HG02610 (cell line): ENCODE data around the gene C1orf159.
A peak's percentile ranks its signal among the peaks of the same experiment; 100 is the strongest.

ENCODE experiments used
- ATAC-seq: cut with Tn5 transposase; IDR thresholded peaks from one replicate; pipeline ENCODE4 v1.9.1; 2021; ENCODE audit warnings: mild to moderate bottlenecking, moderate library complexity; ENCODE audit not compliant: unreplicated experiment

C1orf159 gene

DNA sequence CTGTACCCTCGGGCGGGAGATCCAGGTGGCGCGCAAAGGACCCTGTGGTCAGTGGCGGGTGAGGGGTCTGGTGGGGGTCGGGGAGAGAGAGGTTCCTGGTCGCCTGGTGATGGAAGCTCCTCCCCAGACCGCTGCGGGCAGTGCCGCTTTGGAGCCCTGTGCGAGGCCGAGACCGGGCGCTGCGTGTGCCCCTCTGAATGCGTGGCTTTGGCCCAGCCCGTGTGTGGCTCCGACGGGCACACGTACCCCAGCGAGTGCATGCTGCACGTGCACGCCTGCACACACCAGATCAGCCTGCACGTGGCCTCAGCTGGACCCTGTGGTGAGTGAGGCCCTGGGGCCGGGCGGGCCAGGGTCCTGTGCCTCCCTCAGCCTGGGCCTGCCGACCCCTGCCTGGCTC lies 72.5 kb downstream of the C1orf159 start:
- ATAC-seq: no peak

DNA sequence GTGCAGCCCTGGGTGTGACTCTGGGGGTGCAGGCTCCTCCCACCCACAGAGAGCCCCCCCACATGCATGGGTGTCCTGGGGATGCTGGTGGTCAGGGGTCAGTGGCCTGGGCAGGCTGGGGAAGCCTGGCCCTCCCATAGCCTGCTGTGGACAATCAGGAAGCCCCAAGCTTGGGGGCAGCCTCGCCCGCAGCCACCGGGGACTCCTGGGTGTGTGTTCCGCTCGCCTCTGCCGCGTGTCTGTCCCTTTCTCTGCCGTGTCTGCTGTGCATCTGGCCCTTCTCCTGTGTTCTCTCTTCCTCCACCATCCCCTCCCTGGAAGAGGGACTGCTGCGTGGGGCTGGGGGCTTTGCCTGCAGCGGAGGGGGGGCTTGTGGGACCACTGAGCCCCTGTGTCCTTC lies 73.1 kb downstream of the C1orf159 start:
- ATAC-seq: no peak

DNA sequence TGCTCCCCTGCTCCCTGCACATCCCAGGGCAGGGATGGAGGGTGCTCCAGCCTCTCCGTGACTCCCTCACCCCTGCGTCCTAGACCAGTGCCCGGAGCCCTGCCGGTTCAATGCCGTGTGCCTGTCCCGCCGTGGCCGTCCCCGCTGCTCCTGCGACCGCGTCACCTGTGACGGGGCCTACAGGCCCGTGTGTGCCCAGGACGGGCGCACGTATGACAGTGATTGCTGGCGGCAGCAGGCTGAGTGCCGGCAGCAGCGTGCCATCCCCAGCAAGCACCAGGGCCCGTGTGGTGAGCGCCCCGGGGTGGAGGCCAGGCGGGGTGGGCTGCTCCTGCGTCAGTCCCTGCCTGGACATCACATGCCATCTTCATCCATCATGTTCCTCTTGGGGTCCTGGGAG lies 74.0 kb downstream of the C1orf159 start:
- no peak for ATAC-seq

DNA sequence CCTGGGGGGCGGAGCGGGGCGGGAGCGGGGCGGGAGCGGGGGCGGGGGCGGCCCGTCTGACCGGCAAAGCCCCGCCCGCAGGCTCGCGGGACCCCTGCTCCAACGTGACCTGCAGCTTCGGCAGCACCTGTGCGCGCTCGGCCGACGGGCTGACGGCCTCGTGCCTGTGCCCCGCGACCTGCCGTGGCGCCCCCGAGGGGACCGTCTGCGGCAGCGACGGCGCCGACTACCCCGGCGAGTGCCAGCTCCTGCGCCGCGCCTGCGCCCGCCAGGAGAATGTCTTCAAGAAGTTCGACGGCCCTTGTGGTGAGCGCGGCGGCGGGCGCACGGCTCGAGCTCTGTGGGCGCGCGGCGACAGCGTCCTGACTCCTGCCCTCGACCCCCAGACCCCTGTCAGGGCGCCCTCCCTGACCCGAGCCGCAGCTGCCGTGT lies 74.8 kb downstream of the C1orf159 start:
- ATAC-seq: no peak

DNA sequence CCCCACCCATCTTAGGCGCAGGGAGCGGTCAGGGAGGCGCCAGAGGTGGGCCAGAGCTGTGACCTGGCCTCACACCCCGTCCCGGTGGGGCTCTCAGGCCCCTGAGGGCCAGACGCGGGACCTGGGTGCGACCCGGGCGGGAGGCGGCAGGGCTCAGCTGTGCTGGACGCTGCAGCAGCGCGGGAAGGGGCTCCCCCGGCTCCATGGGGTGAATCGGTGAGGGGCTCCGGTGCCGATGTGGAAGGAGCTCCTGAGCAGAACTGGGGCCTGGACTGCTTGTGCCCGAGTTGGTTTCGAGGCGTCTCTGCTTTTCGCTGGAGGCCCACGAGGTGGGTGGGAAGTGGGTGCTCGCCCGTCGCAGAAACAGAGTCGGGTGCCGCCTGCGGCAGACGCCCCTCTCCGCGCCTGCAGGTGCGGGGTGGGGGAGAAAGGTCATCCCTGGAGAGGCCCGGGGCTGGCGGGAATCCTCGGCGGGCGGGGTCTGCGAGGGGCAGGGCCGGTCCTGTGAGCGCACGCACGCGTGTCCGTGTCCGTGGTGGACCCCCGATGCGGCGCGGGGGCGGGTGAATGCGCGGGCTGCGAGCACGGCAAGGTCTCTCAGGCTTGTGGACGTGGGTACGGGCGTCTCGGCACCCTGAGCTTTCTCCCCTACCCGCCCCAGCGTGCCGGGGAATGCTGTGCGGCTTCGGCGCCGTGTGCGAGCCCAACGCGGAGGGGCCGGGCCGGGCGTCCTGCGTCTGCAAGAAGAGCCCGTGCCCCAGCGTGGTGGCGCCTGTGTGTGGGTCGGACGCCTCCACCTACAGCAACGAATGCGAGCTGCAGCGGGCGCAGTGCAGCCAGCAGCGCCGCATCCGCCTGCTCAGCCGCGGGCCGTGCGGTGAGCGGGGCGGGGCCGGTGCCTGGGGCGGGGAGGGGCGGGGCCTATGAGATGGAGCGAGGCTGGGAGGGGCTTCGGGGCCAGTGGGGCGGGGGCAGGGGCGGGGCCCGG lies 75.6 kb downstream of the C1orf159 start:
- no peak for ATAC-seq

DNA sequence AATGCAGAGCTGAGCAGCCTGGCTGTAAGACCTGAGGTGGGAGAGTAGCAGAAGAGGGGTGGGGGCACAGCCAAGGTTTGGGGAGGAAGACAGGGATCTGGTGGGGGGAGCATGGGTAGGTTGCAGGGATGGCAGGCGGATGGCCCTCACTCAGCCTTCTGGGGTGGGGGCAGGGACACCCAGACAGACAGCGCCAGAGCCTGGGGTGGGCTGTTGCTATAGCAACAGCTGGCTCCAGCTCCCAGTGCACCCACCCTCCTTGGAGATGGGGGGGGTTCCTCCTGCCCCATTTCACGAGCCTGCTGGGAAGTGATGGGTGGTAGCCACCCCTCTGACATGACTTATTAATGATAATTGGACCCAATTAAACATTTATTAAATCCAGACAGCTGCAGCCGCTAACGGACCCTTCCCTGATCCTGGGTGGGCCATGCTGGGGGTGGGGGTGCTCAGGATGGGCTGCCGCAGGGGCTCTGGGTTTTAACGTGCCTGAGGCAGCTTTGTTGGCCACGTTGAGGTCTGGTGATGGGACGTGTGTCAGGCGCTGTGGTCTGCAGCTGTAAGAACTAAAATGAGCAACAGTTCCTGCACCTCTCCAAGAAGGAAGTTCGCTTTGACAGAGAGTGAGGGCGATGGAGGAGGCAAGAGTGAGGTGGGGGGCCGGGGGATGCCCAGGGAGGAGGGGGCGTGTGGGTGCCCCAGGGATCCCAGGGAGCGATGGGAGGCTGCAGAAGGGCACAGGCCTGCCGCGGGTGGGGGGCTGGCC lies 76.6 kb downstream of the C1orf159 start:
- ATAC-seq: no peak

DNA sequence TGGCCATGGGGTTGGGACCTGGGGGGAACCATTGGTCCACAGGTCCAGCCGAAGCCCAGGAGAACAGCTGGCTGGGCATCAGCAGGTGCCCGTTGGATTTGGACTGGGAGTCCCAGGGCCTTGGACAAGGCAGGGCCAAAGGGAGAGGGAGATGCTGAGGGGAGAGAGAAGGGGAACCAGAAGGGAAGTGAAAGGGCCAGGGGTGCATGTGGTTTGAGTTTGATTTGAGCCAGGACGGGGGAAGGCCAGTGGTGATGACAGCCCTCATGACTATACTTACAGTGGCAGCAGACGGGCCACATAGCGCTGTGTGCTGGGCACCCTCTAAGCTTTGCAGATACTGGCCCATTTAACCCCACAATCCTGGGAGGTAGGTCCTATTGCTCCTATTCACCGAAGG lies 77.2 kb downstream of the C1orf159 start:
- peak; percentile 51 for ATAC-seq

DNA sequence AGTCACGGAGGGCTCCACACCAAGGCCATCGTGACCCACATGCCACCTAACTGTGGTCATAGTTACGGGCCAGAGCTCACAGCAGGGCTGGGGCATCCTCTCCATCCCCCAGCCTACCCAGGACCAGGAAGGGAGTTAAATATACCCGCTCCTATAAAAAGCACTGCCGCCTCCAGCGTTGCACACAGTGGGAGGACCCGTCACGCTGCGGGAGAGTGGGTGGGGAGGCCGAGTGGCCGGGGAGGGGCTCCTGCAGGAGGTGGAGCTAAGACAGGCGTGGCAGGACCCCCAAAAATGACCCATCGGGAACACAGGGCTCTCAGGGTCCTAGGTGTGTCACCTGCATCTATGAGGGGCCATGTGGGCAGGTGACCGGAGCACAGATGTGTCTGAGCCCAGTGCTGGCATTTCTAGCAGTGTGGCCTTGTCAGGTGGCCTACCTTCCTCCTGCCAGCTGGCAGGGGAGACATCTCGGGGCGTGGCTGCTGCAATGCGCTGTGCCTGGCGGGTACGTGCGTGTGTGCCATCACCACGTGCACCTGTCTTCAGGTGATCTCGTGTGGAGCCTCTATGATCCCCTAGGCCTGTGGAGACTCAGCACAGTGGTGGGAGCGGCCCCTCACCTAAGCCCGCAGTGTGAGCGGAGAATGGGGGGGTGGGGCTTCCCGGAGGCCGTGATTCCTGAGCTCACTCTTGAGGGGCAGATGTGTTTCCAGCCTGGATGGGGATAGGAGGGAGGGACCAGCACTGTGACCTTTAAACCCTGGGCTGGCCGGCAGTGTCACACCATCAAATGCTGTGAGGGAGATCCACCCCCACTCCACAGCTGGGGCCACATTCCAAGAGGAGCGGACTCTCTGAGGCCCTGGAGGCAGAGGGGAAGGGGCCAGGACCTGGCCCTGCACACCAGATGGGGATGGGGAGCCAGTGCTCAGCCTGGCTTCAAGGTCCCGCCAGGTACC lies 78.2 kb downstream of the C1orf159 start:
- ATAC-seq: no peak

DNA sequence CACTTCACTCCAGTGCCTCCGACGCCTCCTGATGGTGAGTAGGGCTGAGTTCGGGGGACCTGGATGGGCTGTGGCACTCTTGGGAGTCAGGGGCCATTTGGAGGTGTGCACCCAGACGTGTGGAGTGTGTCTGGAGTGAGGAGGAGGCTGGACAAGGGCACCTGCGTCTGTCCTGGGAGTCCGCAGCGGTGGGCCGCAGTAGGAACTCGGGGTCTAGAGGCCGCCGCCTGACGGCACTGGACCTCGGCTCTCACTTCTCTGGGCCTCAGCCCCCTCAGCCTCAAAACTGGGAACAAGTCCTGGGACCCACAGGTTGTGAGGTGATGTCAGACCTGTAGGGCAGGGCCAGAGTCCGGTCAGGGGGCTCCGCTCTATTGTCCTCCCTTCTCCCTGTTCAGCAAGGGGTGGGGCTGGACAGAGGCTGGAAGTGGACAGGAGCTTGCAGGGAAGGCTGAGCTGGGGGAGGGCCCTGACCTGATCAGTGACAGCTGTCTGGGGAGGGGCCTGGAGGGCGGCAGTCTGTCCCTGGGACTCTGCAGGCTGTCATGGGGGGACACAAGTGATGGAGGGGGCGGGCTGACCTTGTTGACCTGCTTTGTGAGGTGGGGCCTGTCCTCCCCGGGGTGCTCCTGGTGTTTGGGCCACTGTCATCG lies 80.5 kb downstream of the C1orf159 start:
- no peak for ATAC-seq

DNA sequence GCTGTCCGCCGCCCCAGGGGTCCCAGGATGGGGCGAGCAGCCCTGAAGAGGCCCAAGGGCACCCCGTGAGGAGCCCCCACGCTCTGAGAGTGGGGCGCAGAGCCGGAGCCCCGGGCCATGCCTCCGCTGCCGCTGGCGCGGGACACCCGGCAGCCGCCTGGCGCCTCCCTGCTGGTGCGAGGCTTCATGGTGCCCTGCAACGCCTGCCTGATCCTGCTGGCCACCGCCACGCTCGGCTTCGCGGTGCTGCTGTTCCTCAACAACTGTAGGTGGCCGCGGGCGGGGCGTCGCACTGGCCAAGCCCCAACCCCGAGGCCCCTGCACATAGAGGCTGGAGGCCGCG lies 81.5 kb downstream of the C1orf159 start:
- ATAC-seq: no peak

DNA sequence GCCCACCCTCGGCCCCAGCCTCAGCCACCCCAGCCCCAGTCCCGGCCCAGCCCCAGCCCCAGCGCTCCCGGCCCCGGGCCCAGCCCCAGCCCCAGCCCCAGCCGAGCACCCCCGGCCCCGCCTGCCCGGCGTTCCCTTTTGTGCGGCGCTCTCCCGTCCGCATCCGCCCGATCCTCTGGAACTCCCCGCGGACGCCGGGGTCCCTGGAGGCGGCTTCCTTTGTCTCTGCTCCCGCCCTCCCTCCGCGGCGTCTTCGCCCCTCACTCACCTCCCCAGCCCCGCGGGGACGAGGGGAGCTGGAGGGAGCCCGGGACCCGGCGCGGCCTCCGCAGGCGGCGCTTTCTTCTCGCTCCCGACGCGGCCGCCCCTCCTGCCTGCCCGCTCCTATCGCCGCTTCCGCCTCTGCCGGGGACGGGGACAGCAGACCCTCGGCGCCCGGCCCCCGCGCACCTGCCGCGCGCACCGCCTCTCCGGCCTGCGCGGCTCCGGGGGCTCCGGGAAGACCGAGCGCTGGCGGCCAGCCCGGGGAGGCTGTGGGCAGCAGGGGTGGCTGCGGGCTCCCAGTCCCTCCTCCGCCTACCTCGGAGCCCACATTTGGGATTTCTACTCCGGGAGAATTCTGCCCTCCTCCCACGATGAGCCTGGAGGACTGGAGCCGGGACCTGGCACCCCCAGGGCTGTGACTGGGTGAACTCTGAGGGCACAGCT lies 82.0 kb downstream of the C1orf159 start:
- ATAC-seq: no peak

DNA sequence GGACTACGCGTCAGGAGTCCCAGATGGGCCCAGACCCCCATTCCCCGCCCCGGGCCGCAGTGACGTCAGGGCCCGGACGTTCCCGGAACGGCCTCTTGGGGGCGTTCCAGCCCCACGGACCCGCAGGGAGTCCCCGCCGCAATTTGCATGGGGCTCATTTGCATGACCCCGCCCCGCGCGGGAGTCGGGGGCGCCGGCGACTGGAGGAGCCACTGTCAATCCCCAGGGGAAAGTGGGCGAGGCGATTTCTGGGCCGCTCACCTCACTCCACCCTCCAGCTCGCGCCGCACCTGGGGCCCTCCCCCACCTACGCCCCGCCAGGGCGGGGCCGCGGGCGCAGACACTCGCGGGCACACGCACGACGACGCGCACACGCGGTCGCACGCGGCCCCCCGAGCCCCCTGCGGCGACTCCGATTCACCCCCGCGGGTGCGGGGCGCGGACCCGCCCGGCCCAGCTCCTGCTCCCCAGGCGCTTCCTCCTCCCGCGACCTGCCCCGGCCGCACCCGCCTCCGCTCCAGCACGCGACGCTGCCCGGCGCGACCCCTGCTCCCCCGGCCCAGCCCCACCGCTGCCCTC lies 82.8 kb downstream of the C1orf159 start:
- peak; percentile 72 for ATAC-seq

DNA sequence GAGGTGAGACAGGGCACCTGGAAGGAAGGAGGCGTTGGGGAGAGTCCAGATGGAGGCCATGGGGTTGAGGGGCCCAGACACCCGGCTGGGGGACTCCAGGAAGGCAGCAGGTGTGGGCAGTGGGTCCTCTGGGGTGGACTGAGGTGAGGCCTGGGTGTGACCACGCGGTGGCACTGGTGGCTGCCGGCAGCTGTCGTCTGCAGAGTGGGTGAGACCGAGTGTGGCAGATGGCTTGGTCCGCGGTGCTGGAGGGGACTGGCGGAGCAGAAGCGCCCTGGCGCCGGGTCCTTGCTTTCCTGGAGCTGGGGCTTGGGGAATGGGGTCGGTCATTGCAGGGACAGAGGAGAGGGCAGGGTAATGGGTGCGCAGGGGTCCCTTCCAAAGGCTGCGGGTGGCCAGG lies 83.5 kb downstream of the C1orf159 start:
- no peak for ATAC-seq
